ENCODE measurements around the gene CDC42SE2.

GRCh38 chr5:131220566-131220965, 43.3 kb upstream of the CDC42SE2 start:
- TF ChIP-seq EZH2 (IDR thresholded peaks at IDR 0.05; ENCODE audit: insufficient read depth, low read length) (no peak), CTCF (IDR thresholded peaks at IDR 0.05; ENCODE audit: insufficient read depth, low read depth, low read length) (no peak)
